Measurements from ENCODE around the gene EPPIN.
"Not testable (repeated sequence)": the region's sequence is repeated elsewhere in the genome, so short reads cannot be mapped to it uniquely, and the experiment has no call there.

EPPIN gene

GRCh38 chr20:45547206-45547770 is at the start of gene EPPIN:
Gene EPPIN, minus strand, starts transcription at chr20:45547401. Its CDS starts 44 bp downstream, at chr20:45547357.
- no peak for TF ChIP-seq CTCF (conservative IDR thresholded peaks at IDR 0.05; ENCODE audit: low read depth, low read length)
- H3K4me3 ChIP-seq (ENCODE audit: low read length): no peak within 1 kb of the TSS
- DNase-seq (ENCODE audit: low read depth): no peak

GRCh38 chr20:45595235-45595634 is 48.0 kb upstream of the EPPIN start:
- no peak overlapping the region for H3K4me3 ChIP-seq (ENCODE audit: low read length)
- TF ChIP-seq CTCF (conservative IDR thresholded peaks at IDR 0.05; ENCODE audit: low read depth, low read length): no peak
- DNase-seq (ENCODE audit: low read depth): no peak

- H3K4me3 ChIP-seq (ENCODE audit: low read length): no peak overlapping the region
- TF ChIP-seq CTCF (conservative IDR thresholded peaks at IDR 0.05; ENCODE audit: low read depth, low read length): no peak
- no peak for DNase-seq (ENCODE audit: low read depth)
These were observed 46.3 kb upstream of the EPPIN start for GRCh38 chr20:45593498-45593897.

GRCh38 chr20:45592574-45593189 is 45.5 kb upstream of the EPPIN start:
- no peak for DNase-seq (ENCODE audit: low read depth)
- H3K4me3 ChIP-seq (ENCODE audit: low read length): no peak overlapping the region
- TF ChIP-seq CTCF (conservative IDR thresholded peaks at IDR 0.05; ENCODE audit: low read depth, low read length): peak; percentile 57

GRCh38 chr20:45589725-45590124 is 42.5 kb upstream of the EPPIN start:
- H3K4me3 ChIP-seq (ENCODE audit: low read length): no peak overlapping the region
- DNase-seq (ENCODE audit: low read depth): no peak
- TF ChIP-seq CTCF (conservative IDR thresholded peaks at IDR 0.05; ENCODE audit: low read depth, low read length): no peak

- no peak for TF ChIP-seq CTCF (conservative IDR thresholded peaks at IDR 0.05; ENCODE audit: low read depth, low read length)
- no peak for DNase-seq (ENCODE audit: low read depth)
- H3K4me3 ChIP-seq (ENCODE audit: low read length): no peak overlapping the region
These were observed 41.6 kb upstream of the EPPIN start for GRCh38 chr20:45588800-45589199.

- DNase-seq (ENCODE audit: low read depth): not testable (repeated sequence)
These were observed 38.8 kb upstream of the EPPIN start for GRCh38 chr20:45585986-45586385.

GRCh38 chr20:45584294-45584693 is 37.1 kb upstream of the EPPIN start:
- not testable (repeated sequence) for DNase-seq (ENCODE audit: low read depth); H3K4me3 ChIP-seq (ENCODE audit: low read length)

More at GRCh38 chr20:45585986-45586385, 38.8 kb upstream of the EPPIN start:
- H3K4me3 ChIP-seq (ENCODE audit: low read length): not testable (repeated sequence)
